DMS53 (cell line): Measurements from ENCODE around the gene GALNT13.

ENCODE experiments used
- DNase-seq: peaks from one replicate; lab custom pipeline; 2025; lab: John Stamatoyannopoulos, UW

GALNT13 gene

GRCh38 chr2:154226931-154227330 is 355.2 kb downstream of the GALNT13 start:
- peak; percentile 12 for DNase-seq

- no peak for DNase-seq
Observed at GRCh38 chr2:154228566-154229280, 357.0 kb downstream of the GALNT13 start.

- DNase-seq = no peak
Observed at GRCh38 chr2:154229966-154230365, 358.2 kb downstream of the GALNT13 start.

- DNase-seq = no peak
Observed at GRCh38 chr2:154231021-154231420, 359.3 kb downstream of the GALNT13 start.

- DNase-seq = peak; percentile 43
Observed at GRCh38 chr2:154233231-154233630, 361.5 kb downstream of the GALNT13 start.

GRCh38 chr2:154238252-154238651 is 366.5 kb downstream of the GALNT13 start:
- no peak for DNase-seq

- DNase-seq = no peak
Observed at GRCh38 chr2:154240316-154240715, 368.6 kb downstream of the GALNT13 start.

GRCh38 chr2:154240921-154241379 is 369.2 kb downstream of the GALNT13 start:
- no peak for DNase-seq

- no peak for DNase-seq
Observed at GRCh38 chr2:154242687-154243086, 371.0 kb downstream of the GALNT13 start.

GRCh38 chr2:154243685-154244084 is 372.0 kb downstream of the GALNT13 start:
- DNase-seq = no peak

- no peak for DNase-seq
Observed at GRCh38 chr2:154244932-154245331, 373.2 kb downstream of the GALNT13 start.

GRCh38 chr2:154247503-154247902 is 375.8 kb downstream of the GALNT13 start:
- no peak for DNase-seq

- no peak for DNase-seq
Observed at GRCh38 chr2:154256136-154256535, 384.4 kb downstream of the GALNT13 start.

GRCh38 chr2:154259030-154259429 is 387.3 kb downstream of the GALNT13 start:
- DNase-seq = no peak

- DNase-seq = no peak
Observed at GRCh38 chr2:154261473-154262027, 389.8 kb downstream of the GALNT13 start.

- DNase-seq = no peak
Observed at GRCh38 chr2:154263206-154263605, 391.5 kb downstream of the GALNT13 start.

- peak; percentile 34 for DNase-seq
Observed at GRCh38 chr2:154264024-154264423, 392.3 kb downstream of the GALNT13 start.

- no peak for DNase-seq
Observed at GRCh38 chr2:154267983-154268382, 396.3 kb downstream of the GALNT13 start.

GRCh38 chr2:154280543-154280942 is 408.8 kb downstream of the GALNT13 start:
- DNase-seq = no peak

- DNase-seq = no peak
Observed at GRCh38 chr2:154289870-154290269, 418.1 kb downstream of the GALNT13 start.

- no peak for DNase-seq
Observed at GRCh38 chr2:154291511-154291910, 419.8 kb downstream of the GALNT13 start.

GRCh38 chr2:154291927-154292326 is 420.2 kb downstream of the GALNT13 start:
- no peak for DNase-seq

- DNase-seq = no peak
Observed at GRCh38 chr2:154293864-154294263, 422.1 kb downstream of the GALNT13 start.
